Measurements from ENCODE around the gene NOL4L.

The NOL4L gene

DNA sequence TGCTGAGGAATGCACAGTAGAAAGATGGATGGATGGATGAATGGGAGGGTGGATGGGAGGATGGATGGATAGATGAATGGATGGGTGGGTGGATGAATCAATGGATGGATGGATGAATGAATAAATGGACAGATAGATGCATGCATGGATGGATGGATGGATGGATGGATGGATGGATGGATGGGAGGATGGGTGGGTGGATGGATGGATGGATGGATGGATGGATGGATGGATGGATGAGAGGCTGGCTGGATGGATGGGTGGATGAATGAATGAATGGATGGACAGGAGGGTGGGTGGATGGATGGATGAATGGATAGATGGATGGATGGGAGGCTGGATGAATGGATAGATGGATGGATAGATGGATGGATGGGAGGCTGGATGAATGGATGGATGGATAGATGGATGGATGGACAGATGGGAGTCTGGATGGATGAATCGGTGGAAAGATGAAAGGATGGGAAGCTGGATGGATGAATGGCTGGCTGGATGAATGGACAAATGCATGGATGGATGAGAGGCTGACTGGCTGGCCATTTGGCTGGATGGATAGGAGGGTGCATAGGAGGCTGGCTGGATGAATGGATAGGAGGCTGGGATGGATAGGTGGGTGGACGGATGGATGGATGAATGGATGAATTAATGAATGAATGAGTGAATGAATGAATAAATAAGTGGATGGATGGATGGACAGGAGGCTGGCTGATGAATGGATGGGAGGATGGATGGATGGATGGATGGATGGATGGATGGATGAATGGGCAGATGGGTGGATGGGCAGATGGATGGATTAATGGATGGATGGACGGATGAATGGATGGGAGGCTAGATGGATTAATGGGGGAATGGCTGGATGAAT is 28.3 kb upstream of the NOL4L start:
- DNase-seq: no peak

DNA sequence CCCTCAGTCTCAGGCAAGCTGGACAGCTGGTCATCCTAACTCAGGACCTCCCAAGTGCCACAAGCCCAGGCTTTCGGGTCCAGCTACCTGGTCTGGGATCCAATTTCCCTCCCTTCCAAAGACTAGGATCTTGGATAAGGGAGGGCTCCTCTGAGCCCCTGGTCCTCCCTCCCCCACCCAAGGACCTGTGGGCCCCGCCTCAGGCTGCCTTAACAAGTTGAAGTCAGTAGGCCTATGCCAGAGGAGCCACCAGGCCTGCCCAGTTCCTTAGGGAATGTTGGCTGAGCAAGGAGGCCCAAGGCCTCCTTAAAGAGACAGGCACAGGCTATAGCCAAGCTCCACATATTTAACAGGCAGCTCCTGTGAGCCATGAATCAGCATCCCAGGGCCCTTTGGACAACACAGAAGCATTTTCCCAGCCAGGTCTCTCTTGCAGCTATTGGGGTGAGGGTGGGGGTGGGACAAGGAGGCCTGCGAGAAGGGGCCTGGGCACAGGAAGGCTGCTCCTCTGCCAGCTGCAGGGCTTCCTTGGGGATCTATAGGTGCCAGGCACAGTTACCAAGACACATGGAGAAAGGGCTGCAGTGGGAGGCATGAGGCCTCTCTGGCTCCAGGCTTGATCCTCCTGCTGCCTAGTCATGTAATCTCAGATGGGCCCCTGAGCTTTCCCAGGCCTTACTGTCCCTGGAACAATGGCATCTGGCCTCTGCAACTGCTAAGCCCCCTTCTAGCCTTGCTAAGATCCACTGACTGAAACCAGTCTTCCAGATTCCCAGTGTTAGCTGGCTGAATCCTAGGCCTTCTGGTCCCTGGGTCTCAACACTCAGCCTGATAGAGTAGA is 27.4 kb upstream of the NOL4L start:
- DNase-seq: no peak

DNA sequence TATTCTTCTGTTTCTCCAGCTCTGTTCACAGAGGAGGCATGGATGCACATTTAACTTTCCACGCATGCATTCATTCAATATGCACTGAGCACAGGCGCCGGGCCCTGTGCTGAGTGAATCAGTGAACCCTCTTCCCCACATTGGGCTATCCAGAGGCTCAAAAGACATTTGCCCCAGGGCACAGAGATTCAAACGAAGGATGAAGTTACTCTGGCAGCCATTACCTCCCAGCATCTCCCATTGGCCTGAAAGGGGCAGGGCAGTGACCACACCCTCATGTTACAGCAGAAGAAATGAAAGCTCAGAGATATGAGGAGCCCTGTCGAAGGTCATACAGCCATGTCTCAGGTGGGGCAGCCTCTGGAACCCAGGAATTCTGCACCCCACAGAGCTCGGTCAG is 26.7 kb upstream of the NOL4L start:
- DNase-seq: no peak

DNA sequence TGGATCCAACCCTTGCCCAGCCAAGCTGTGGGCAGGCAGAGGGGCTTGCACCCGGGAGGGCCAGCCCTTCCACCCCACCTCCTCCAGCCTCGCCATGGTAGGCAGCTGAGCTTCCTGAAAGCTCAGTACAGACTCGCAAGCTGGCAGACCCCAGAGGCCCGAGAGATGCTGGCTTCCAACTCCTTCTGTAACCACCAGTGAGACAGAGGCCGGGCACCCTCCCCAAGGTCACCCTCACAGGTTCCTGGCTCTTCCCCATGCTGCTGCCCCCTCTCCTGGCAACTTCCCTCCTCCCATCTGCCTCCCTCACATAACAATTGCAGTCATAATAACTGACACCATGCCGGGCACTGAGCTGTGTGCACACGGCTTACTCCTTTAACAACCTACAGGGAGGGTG is 26.2 kb upstream of the NOL4L start:
- no peak for DNase-seq

GRCh38 chr20:32610472-32611218 is 25.5 kb upstream of the NOL4L start:
- peak; percentile 25 for DNase-seq

GRCh38 chr20:32609993-32610392 is 24.9 kb upstream of the NOL4L start:
- no peak for DNase-seq

DNA sequence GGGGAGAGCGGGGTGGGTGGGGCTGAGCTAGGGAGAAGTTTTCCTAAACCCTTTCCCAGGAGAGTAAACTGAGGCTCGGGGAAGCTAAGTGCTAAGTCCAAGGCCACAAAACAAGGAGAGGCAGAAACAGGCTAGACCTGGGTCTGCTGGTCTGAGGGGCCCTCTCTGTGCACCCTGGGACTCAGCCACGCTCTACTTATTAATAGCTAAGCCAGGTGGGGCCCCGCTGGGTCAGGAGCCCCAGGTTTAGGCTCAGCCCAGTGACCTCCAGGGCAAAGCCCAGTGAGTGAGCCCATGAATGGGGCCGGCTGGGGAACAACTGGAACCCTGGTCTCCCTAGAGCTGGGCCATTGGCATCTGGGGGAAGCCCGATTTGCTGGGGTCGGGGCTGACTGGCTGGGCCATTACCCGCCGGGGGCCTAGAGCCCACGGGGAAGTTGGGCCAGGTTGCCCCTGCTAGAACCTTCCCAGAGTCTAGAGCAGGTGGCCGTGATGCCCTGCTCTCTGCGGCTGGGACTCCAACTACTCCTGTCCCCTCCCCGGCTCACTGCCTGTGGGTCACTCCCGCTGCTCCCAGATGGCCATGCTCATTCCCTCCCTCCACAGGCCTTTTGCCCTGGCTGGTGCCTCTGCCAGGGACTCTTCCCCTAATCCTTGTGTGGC is 24.1 kb upstream of the NOL4L start:
- DNase-seq: no peak

DNA sequence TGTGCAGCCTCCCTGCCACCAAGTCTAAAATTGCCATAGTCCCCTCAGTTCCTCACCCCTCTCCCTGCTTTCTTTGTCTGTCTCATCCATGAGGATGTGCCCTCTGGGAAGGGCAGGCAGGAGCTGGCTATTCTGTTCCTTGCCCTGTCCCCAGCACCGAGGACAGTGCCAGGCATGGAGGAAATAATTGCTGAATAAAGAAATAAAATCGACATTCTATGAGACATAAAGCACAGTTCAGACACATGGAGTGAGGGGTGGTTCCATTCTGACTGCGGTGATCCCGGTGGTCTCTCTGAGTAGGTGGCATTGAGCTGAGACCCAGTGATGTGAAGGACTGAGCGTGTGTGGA is 23.5 kb upstream of the NOL4L start:
- DNase-seq: no peak

- no peak for DNase-seq
Measured at GRCh38 chr20:32607727-32608663, 22.9 kb upstream of the NOL4L start.

- no peak for DNase-seq
Measured at GRCh38 chr20:32607324-32607723, 22.2 kb upstream of the NOL4L start.

- DNase-seq: no peak
Measured at GRCh38 chr20:32606790-32607189, 21.7 kb upstream of the NOL4L start.

DNA sequence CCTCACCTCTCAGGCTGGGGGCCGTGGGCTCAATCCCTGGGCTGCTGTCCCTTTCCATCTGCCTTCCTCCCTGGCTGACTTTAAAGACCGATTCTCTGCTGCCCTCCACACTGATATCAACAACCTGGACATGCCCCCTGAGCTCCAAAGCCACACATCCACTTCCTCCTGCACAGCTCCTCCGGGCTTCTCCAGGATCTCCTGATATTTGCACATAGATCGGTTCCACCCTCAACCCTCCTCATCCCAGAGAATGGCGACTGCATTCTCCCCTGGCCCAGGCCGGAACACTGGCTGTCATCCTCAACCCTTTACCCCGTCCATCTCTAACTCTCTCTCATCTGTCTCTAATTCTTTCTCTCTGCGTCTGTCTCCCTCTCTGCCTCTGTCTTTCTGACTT is 21.0 kb upstream of the NOL4L start:
- peak; percentile 43 for DNase-seq

DNA sequence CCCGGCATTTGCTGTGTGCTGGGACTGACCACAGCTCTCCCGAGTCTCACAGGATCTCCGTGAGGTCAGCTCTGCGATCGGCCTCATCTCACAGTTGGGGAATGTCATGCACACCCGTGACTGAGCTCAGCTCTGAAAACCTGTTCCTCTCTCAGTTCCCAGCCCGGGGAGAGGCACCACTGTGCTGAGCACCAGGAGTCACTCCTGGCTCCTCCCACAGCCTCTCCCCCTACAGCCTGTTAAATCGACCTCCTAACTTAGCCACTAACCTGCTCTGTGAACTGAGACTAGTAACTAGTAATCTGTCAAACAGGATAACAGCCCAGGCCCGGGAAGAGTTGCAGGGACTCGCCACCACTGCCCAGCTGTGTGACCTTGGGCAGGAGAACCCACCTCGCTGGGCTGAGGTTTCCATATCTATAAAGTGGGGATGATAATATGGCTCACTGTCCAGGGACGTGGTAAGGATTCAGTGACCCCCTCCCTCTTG is 20.1 kb upstream of the NOL4L start:
- DNase-seq: peak; percentile 18

- no peak for DNase-seq
Measured at GRCh38 chr20:32603046-32603726, 18.1 kb upstream of the NOL4L start.

GRCh38 chr20:32602273-32602672 is 17.1 kb upstream of the NOL4L start:
- no peak for DNase-seq

DNA sequence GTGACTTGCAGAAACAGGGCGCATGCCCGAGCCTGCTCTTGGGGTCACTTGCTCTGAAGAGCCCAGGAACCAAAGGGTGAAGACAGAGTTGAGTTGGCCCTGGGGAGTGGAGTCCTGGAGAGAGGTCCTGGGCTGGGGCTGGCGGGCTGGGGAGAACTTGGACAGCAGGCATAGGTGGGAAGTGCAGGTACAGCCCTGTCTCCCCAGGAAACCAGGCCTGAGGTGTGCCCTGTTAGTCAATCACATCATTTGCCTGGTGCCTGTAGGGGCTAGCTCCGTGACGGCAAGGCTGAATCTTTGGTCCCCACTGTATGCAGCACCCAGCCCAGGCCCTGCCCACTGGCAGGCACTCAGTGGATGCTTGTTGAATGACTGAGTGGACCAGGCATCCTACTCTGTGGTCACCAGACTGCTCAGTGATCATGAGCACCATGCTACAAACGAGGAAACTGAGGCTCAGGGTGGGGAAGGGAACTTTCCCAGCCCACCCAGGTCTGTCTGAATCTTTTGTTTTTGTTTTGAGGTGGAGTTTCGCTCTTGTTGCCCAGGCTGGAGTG is 15.6 kb upstream of the NOL4L start:
- DNase-seq: no peak

- DNase-seq: no peak
Measured at GRCh38 chr20:32599783-32600340, 14.7 kb upstream of the NOL4L start.

- no peak for DNase-seq
Measured at GRCh38 chr20:32598606-32599005, 13.5 kb upstream of the NOL4L start.

DNA sequence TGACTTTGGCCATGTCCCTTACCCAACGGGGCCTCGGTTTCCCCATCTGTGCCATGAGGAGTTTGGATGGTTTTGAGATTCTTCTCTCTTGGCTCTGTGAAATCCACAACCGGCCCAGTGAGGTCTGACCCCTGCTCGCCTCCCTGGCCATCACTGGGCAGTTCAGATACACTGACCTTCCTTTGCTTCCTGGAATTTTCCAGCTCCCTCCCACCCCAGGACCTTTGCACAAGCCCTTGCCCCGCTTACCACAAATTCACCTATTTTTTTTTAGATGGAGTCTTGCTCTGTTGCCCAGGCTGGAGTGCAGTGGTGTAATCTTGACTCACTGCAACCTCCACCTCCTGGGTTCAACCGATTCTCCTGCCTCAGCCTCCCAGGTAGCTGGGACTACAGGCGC is 12.6 kb upstream of the NOL4L start:
- no peak for DNase-seq

GRCh38 chr20:32596681-32597252 is 11.6 kb upstream of the NOL4L start:
- no peak for DNase-seq
